ENCODE data around the gene ZBED5. TPM values are rescaled to one million over a fixed set of nuclear protein-coding genes. Genes with fewer than 3 reads are reported as not detected.
"Not testable (repeated sequence)": the region's sequence is repeated elsewhere in the genome, so short reads cannot be mapped to it uniquely, and the experiment has no call there.

ZBED5 gene
- polyA plus RNA-seq, 4 donors, result 11.9 to 54.2 (median 17.1) TPM

DNA sequence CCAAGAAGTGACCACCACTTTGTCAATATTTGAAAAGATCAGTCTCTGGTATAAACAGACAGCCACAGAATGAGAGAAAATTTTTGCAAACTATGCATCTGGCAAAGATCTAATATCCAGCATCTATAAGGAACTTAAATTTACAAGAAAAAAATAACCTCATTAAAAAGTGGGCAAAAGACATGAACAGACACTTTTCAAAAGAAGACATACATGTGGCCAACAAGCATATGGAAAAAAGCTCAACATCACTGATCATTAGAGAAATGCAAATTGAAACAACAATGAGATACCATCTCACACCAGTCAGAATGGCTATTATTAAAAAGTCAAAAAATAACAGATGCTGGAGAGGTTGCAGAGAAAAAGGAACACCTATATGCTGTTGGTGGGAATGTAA lies 32.2 kb upstream of the ZBED5 start:
- not testable (repeated sequence) for H3K27ac ChIP-seq (ENCODE audit: low read depth in 1 of 3, low read length in 2 of 3); FAIRE-seq; DNase-seq; H3K4me3 ChIP-seq (ENCODE audit: low read depth in 1 of 3, low read length in 3 of 3); H3K27me3 ChIP-seq (ENCODE audit: control insufficient read depth in 3 of 3, insufficient read depth in 3 of 3, low read length in 3 of 3); H3K9me3 ChIP-seq (ENCODE audit: control insufficient read depth in 2 of 2, insufficient read depth in 1 of 2, low read depth in 1 of 2, low read length in 1 of 2); H3K36me3 ChIP-seq (ENCODE audit: control insufficient read depth in 3 of 3, insufficient read depth in 2 of 3, low read depth in 1 of 3, low read length in 3 of 3)
- peaks cover 0 to 17% (median 0%) of the 10 kb centered on the region in 3 donors for H3K4me1 ChIP-seq (ENCODE audit: control insufficient read depth in 3 of 3, insufficient read depth in 2 of 3, low read depth in 1 of 3, low read length in 2 of 3)

DNA sequence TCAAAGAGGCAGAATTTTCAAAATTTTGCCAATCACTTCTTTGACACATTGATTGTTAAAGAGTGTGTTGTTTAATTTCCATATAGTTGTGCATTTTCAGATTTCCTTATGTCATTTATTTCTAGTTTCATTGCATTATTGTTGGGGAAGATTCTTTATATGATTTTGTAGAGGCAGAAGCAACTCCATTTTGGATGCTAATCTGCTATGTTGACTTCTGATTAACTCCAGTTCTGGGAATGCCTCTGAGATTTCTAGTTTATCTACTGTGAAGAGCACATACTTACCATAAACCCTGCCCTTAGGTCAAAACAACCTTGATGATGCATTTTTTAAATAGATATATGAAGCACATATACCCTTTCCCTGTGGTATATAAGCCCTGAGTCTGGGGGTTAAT lies 29.5 kb upstream of the ZBED5 start:
- DNase-seq, result no peak
- H3K9me3 ChIP-seq (ENCODE audit: control insufficient read depth in 2 of 2, insufficient read depth in 1 of 2, low read depth in 1 of 2, low read length in 1 of 2), result peaks cover 0 to 11% of the 10 kb centered on the region in 2 donors
- H3K27me3 ChIP-seq (ENCODE audit: control insufficient read depth in 3 of 3, insufficient read depth in 3 of 3, low read length in 3 of 3), result no peaks in the 10 kb centered on the region
- no peak for FAIRE-seq
- H3K36me3 ChIP-seq (ENCODE audit: control insufficient read depth in 3 of 3, insufficient read depth in 2 of 3, low read depth in 1 of 3, low read length in 3 of 3), result no peaks in the 10 kb centered on the region
- no peaks in the 10 kb centered on the region for H3K4me1 ChIP-seq (ENCODE audit: control insufficient read depth in 3 of 3, insufficient read depth in 2 of 3, low read depth in 1 of 3, low read length in 2 of 3)
- no peak overlapping the region for H3K27ac ChIP-seq (ENCODE audit: low read depth in 1 of 3, low read length in 2 of 3)
- no peak overlapping the region for H3K4me3 ChIP-seq (ENCODE audit: low read depth in 1 of 3, low read length in 3 of 3)

DNA sequence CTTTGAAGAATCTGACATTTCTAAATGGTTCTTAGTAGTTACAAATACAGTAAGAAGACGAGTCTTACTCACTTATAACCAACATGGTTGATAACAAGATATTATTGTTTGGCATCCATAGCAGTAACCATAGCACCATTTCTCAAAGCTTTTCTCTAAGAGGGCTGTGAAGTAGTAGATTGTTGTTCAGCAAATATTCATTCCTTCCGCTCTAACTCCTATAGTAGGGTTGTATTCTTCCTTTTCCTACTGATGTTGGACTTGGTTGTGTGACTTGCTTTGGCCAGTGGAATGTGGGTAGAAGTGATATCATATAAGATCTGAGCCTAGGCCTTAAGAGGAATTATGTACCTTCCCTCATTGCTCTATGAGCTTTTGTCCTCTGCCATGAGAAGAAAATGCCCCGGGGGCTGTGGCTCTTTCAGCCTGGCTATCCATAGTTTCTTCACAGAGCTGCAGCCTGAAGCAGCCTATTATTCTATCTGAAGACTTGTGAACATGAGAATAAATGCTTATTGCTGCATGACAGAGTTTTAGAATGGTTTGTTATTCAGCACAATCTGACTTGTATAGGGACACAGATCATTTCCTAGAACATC lies 28.9 kb upstream of the ZBED5 start:
- WGBS, 3 donors, result 83 to 88% (median 86%) methylated on average over 3 of the region's 3 CpGs
- DNase-seq, result no peak
- no peak for FAIRE-seq
- Histone ChIP-seq H3K4me3 (ENCODE audit: low read depth in 1 of 3, low read length in 3 of 3) (no peak overlapping the region), H3K9me3 (ENCODE audit: control insufficient read depth in 2 of 2, insufficient read depth in 1 of 2, low read depth in 1 of 2, low read length in 1 of 2) (peaks cover 0 to 11% of the 10 kb centered on the region in 2 donors), H3K36me3 (ENCODE audit: control insufficient read depth in 3 of 3, insufficient read depth in 2 of 3, low read depth in 1 of 3, low read length in 3 of 3) (no peaks in the 10 kb centered on the region), H3K27ac (ENCODE audit: low read depth in 1 of 3, low read length in 2 of 3) (no peak overlapping the region), H3K4me1 (ENCODE audit: control insufficient read depth in 3 of 3, insufficient read depth in 2 of 3, low read depth in 1 of 3, low read length in 2 of 3) (no peaks in the 10 kb centered on the region), H3K27me3 (ENCODE audit: control insufficient read depth in 3 of 3, insufficient read depth in 3 of 3, low read length in 3 of 3) (no peaks in the 10 kb centered on the region)

DNA sequence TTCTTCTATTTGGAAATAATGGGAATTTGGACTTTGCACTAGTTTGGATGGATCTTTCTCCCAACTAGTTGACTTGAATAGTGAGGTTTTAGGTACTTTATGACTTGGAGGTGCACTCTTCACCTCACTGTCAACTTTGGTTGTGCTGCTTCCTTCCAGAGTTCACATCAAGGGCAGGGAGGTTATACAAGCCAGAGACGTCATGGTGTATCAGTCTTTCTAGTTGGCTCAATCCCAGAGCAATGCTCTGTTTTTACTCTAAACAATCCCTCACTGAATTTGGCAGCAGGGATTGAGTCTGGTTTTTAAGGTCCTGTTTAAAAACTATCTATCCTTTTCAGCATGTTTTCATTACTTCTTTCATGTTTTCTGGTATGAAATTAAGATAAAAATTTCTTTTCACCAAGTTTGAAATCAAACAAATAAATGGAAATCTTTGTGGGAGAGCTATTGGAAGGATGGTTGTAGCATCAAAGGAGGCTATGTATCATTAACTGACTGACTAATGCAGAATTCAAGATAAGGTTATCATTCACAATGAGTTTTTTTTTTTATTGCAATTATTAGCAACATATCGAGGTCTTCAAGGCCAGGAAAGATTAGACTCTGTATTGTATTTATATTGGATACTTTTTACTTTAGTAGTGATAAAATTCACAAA lies 28.0 kb upstream of the ZBED5 start:
- 13 to 39% (median 18%) methylated on average over 2 of the region's 2 CpGs for WGBS, 3 donors

DNA sequence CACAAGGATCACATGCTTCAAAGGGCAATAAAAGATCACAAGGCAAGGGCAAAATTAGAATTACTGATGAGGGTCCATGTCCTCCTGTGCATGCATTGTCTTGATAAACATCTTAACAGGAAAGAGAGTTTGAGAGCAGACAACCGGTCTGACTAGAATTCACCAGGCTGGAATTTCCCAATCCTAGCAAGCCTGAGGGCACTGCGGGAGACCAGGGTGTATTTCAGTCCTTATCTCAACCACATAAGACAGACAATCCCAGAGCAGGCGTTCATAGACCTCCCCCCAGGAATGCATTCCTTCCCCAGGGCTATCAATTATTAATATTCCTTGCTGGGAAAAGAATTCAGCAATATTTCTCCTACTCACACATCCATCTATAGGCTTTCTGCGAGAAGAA lies 26.4 kb upstream of the ZBED5 start:
- H3K27ac ChIP-seq (ENCODE audit: low read depth in 1 of 3, low read length in 2 of 3); H3K4me1 ChIP-seq (ENCODE audit: control insufficient read depth in 3 of 3, insufficient read depth in 2 of 3, low read depth in 1 of 3, low read length in 2 of 3); FAIRE-seq; H3K36me3 ChIP-seq (ENCODE audit: control insufficient read depth in 3 of 3, insufficient read depth in 2 of 3, low read depth in 1 of 3, low read length in 3 of 3); H3K27me3 ChIP-seq (ENCODE audit: control insufficient read depth in 3 of 3, insufficient read depth in 3 of 3, low read length in 3 of 3); DNase-seq; H3K4me3 ChIP-seq (ENCODE audit: low read depth in 1 of 3, low read length in 3 of 3): not testable (repeated sequence)
- WGBS, 3 donors, result 70 to 81% (median 76%) methylated on average over 4 of the region's 4 CpGs
- H3K9me3 ChIP-seq (ENCODE audit: control insufficient read depth in 2 of 2, insufficient read depth in 1 of 2, low read depth in 1 of 2, low read length in 1 of 2), result peaks cover 0 to 11% of the 10 kb centered on the region in 2 donors

More for the DNA sequence above, 28.0 kb upstream of the ZBED5 start:
- FAIRE-seq (no peak), DNase-seq (peak; percentile 21 to 53)
- no peaks in the 10 kb centered on the region for H3K36me3 ChIP-seq (ENCODE audit: control insufficient read depth in 3 of 3, insufficient read depth in 2 of 3, low read depth in 1 of 3, low read length in 3 of 3)
- no peak overlapping the region for H3K27ac ChIP-seq (ENCODE audit: low read depth in 1 of 3, low read length in 2 of 3)
- H3K4me1 ChIP-seq (ENCODE audit: control insufficient read depth in 3 of 3, insufficient read depth in 2 of 3, low read depth in 1 of 3, low read length in 2 of 3), result no peaks in the 10 kb centered on the region
- H3K27me3 ChIP-seq (ENCODE audit: control insufficient read depth in 3 of 3, insufficient read depth in 3 of 3, low read length in 3 of 3), result no peaks in the 10 kb centered on the region
- no peak overlapping the region for H3K4me3 ChIP-seq (ENCODE audit: low read depth in 1 of 3, low read length in 3 of 3)
- H3K9me3 ChIP-seq (ENCODE audit: control insufficient read depth in 2 of 2, insufficient read depth in 1 of 2, low read depth in 1 of 2, low read length in 1 of 2), result peaks cover 0 to 11% of the 10 kb centered on the region in 2 donors

DNA sequence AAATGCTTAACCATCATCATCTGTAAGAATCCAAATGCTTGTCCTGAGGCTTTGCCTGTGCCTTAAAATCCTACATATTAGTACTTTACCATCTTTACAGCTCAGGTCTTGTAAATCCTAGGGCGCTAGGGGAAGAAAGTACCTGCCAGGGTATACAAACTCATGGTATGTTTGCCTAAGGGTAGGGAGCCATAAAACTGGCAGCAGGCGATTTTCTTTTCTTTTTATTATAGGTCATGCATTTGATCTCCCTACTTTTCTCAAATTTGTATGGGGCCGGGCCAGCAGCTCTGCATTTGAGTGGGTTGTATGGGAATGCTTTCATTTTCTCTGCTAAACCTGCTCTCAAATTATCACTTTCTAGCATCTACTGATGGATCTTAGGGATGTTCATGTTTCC lies 24.0 kb upstream of the ZBED5 start:
- peaks cover 0 to 2% (median 0%) of the 10 kb centered on the region in 3 donors for H3K4me1 ChIP-seq (ENCODE audit: control insufficient read depth in 3 of 3, insufficient read depth in 2 of 3, low read depth in 1 of 3, low read length in 2 of 3)
- H3K9me3 ChIP-seq (ENCODE audit: control insufficient read depth in 2 of 2, insufficient read depth in 1 of 2, low read depth in 1 of 2, low read length in 1 of 2), result peaks cover 0 to 11% of the 10 kb centered on the region in 2 donors
- H3K27me3 ChIP-seq (ENCODE audit: control insufficient read depth in 3 of 3, insufficient read depth in 3 of 3, low read length in 3 of 3), result no peaks in the 10 kb centered on the region
- FAIRE-seq, result no peak
- no peak overlapping the region for H3K4me3 ChIP-seq (ENCODE audit: low read depth in 1 of 3, low read length in 3 of 3)
- no peak overlapping the region for H3K27ac ChIP-seq (ENCODE audit: low read depth in 1 of 3, low read length in 2 of 3)
- DNase-seq, result peak in 1 of 2 donors; percentile 15
- no peaks in the 10 kb centered on the region for H3K36me3 ChIP-seq (ENCODE audit: control insufficient read depth in 3 of 3, insufficient read depth in 2 of 3, low read depth in 1 of 3, low read length in 3 of 3)
- 44 to 70% (median 70%) methylated on average over 3 of the region's 3 CpGs for WGBS, 3 donors

DNA sequence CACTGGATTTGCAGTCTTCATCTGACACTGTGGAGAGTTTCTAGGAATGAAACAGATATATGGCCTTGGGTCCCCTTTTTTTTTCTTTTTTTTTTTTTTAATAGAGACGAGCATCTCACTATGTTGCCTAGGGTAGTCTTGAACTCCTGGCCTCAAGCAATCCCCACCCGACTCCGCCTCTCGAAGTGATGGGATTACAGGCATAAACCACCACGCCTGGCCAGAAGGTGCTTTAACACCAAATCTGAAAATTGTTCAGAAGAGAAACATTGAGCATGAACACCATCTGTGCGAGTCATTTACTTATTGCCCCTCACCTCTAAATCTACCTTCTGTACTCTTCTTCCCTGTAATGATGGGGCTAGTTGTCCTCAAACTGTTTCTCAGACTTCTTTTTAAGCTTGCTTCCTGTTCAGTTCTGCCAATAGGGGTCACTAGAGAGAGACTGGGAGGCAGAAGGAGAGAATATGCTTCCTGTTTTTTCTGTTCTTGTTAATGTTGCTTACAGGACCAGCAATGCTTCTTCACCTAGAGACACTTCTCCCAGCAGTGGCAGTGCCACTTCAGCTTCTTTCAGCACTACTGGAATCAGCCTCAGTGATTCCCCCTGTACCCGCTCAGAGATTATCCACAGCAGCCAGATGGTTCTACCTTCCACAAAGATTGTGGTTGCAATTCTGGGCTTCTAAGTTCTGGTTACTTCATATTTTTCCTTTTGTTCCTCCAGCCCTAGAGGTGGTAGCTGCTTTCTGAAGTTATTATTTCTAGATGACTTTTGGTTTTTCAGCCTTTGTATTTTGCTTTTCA lies 20.8 kb upstream of the ZBED5 start:
- DNase-seq (peak; percentile 73 to 80), FAIRE-seq (no peak)
- 88 to 93% (median 91%) methylated on average over 7 of the region's 7 CpGs for WGBS, 3 donors
- Histone ChIP-seq H3K36me3 (ENCODE audit: control insufficient read depth in 3 of 3, insufficient read depth in 2 of 3, low read depth in 1 of 3, low read length in 3 of 3) (peaks cover 0 to 4% (median 0%) of the 10 kb centered on the region in 3 donors), H3K4me1 (ENCODE audit: control insufficient read depth in 3 of 3, insufficient read depth in 2 of 3, low read depth in 1 of 3, low read length in 2 of 3) (peaks cover 0 to 2% (median 0%) of the 10 kb centered on the region in 3 donors), H3K4me3 (ENCODE audit: low read depth in 1 of 3, low read length in 3 of 3) (no peak overlapping the region), H3K27me3 (ENCODE audit: control insufficient read depth in 3 of 3, insufficient read depth in 3 of 3, low read length in 3 of 3) (no peaks in the 10 kb centered on the region), H3K27ac (ENCODE audit: low read depth in 1 of 3, low read length in 2 of 3) (no peak overlapping the region), H3K9me3 (ENCODE audit: control insufficient read depth in 2 of 2, insufficient read depth in 1 of 2, low read depth in 1 of 2, low read length in 1 of 2) (peaks cover 0 to 10% of the 10 kb centered on the region in 2 donors)

DNA sequence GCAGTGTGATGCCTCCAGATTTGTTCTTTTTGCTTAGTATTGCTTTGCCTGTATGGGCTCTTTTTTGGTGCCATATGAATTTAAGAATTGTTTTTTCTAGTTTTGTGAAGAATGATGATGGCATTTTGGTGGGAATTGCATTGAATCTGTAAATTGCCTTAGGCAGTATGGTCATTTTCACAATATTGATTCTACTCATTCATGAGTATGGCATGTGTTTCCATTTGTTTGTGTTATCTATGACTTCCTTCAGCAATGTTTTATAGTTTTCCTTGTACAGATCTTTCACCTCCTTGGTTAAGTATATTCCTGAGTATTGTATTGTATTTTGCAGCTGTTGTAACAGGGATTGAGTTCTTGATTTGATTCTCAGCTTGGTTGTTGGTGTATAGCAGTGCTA lies 18.3 kb upstream of the ZBED5 start:
- Histone ChIP-seq H3K27me3 (ENCODE audit: control insufficient read depth in 3 of 3, insufficient read depth in 3 of 3, low read length in 3 of 3) (no peaks in the 10 kb centered on the region), H3K4me1 (ENCODE audit: control insufficient read depth in 3 of 3, insufficient read depth in 2 of 3, low read depth in 1 of 3, low read length in 2 of 3) (peaks cover 0 to 2% (median 0%) of the 10 kb centered on the region in 3 donors), H3K27ac (ENCODE audit: low read depth in 1 of 3, low read length in 2 of 3) (no peak overlapping the region), H3K36me3 (ENCODE audit: control insufficient read depth in 3 of 3, insufficient read depth in 2 of 3, low read depth in 1 of 3, low read length in 3 of 3) (peaks cover 0 to 5% (median 0%) of the 10 kb centered on the region in 3 donors), H3K4me3 (ENCODE audit: low read depth in 1 of 3, low read length in 3 of 3) (no peak overlapping the region), H3K9me3 (ENCODE audit: control insufficient read depth in 2 of 2, insufficient read depth in 1 of 2, low read depth in 1 of 2, low read length in 1 of 2) (peaks cover 0 to 29% of the 10 kb centered on the region in 2 donors)
- no peak for FAIRE-seq
- no peak for DNase-seq

Data from small intestine (tissue), 7 donors.